ENCODE results near the gene MAN1C1.

MAN1C1 gene

DNA sequence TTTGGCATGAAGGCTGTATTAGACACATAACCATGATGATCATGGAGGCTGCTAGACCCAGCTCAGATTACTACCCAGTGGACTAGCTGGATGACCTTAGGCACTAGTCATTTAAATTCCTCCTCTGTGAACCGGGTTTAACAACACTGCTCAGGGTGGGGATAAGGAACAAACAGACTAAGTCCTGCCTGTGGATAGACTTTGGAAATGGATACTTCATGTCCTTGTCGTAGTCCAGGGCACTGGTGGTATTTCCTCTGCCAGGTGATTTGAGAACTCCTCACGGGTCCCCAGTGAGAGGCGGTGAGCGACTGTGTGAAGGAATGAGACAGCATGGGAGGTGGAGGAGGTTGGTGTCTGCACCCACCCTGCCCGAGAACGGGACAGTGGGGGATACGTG lies 110.5 kb downstream of the MAN1C1 start:
- no peak overlapping the region for H2AFZ ChIP-seq (ENCODE audit: low read depth)
- peaks cover 52% of the 10 kb centered on the region for H3K4me1 ChIP-seq (ENCODE audit: low read depth, poor library complexity, severe bottlenecking)
- TF ChIP-seq, protein P1, sequence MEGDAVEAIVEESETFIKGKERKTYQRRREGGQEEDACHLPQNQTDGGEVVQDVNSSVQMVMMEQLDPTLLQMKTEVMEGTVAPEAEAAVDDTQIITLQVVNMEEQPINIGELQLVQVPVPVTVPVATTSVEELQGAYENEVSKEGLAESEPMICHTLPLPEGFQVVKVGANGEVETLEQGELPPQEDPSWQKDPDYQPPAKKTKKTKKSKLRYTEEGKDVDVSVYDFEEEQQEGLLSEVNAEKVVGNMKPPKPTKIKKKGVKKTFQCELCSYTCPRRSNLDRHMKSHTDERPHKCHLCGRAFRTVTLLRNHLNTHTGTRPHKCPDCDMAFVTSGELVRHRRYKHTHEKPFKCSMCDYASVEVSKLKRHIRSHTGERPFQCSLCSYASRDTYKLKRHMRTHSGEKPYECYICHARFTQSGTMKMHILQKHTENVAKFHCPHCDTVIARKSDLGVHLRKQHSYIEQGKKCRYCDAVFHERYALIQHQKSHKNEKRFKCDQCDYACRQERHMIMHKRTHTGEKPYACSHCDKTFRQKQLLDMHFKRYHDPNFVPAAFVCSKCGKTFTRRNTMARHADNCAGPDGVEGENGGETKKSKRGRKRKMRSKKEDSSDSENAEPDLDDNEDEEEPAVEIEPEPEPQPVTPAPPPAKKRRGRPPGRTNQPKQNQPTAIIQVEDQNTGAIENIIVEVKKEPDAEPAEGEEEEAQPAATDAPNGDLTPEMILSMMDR (conservative IDR thresholded peaks at IDR 0.05; ENCODE audit: low read depth, low read length) = no peak
- H4K20me1 ChIP-seq (ENCODE audit: insufficient read depth) = no peaks in the 10 kb centered on the region
- no peak overlapping the region for H3K4me2 ChIP-seq
- H3K4me3 ChIP-seq (IDR thresholded peaks at IDR 0.05; ENCODE audit: insufficient read depth, low read depth, low read length) = no peak overlapping the region
- no peak overlapping the region for H3K9ac ChIP-seq
- H3K27ac ChIP-seq = no peak overlapping the region
- H3K36me3 ChIP-seq (ENCODE audit: insufficient read depth) = no peaks in the 10 kb centered on the region
- H3K79me2 ChIP-seq (ENCODE audit: insufficient read depth, low read depth) = no peaks in the 10 kb centered on the region; the same call in 1 of the 2 replicates
- H3K27me3 ChIP-seq (ENCODE audit: insufficient read depth, low read depth) = no peaks in the 10 kb centered on the region

DNA sequence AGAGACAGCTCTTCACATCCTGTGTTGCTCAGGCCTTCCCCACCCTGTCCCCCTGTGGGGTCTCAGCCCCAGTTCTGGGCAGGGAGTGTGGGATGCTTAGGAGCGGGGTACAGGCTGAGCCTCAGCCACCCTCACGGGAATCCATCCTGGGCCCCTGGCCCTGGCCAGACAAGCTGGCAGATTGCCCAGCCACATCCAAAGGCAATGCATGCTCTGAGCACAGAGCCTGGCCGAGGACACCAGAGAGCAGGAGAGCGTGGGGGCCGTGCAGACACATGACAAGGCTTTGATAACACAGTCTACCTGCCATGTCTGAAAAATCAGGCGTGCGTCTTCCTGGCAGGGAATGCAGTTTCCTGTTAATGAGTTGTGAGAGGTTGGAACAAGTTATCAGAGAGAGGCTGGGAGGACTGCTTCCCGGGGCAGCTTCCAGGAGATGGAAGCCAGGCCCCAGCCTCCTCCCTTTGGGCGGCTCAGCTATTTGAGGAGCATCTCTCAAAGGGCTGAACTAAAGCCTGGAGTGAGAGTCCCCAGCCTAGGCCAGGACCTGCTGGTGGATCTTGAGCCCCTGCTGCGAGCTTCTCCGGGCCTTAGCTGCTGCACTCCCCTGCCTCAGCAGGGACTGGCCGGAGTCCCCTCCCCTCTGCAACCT lies 111.2 kb downstream of the MAN1C1 start:
- Histone ChIP-seq H3K27me3 (ENCODE audit: insufficient read depth, low read depth) (no peaks in the 10 kb centered on the region), H3K4me3 (IDR thresholded peaks at IDR 0.05; ENCODE audit: insufficient read depth, low read depth, low read length) (no peak overlapping the region), H4K20me1 (ENCODE audit: insufficient read depth) (no peaks in the 10 kb centered on the region), H3K9ac (no peak overlapping the region), H3K36me3 (ENCODE audit: insufficient read depth) (no peaks in the 10 kb centered on the region), H3K4me2 (no peak overlapping the region), H3K79me2 (ENCODE audit: insufficient read depth, low read depth) (no peaks in the 10 kb centered on the region; the same call in 1 of the 2 replicates), H3K27ac (no peak overlapping the region), H2AFZ (ENCODE audit: low read depth) (no peak overlapping the region), H3K4me1 (ENCODE audit: low read depth, poor library complexity, severe bottlenecking) (peaks cover 59% of the 10 kb centered on the region)
- TF ChIP-seq, protein P1 (conservative IDR thresholded peaks at IDR 0.05; ENCODE audit: low read depth, low read length) = no peak

DNA sequence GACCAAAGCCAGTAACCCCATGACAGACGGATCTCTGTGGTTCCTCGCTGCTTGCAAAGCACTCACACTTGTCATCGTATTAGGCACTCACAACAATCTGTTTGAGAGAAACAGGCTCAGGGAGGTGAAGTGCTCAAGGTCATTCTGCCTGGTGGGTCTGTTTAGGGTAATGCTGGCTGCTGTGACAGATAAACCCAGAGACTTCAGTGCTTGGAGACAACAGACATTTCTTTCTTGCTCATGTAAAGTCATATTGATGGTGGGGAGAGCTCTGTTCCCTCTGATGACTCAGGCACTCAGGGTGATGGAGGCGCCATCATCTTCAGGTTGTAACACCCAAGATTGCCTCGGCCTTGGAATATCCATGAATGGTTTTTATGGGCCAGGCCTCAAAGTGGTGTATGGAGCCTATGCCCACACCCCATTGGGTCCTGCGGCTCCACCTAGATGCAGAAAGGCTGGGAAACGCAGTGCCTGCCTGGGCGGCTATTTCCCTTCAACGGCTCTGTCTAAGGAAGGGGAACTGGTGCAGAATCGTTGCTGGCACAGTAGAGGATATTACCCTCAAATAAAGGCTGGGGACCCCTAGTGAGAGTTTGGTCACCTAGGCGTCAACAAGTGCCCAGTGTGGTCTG lies 111.8 kb downstream of the MAN1C1 start:
- Histone ChIP-seq H3K4me2 (peak overlapping the region; percentile 61; the same call in 1 of the 2 replicates), H3K27ac (no peak overlapping the region), H3K36me3 (ENCODE audit: insufficient read depth) (no peaks in the 10 kb centered on the region), H2AFZ (ENCODE audit: low read depth) (no peak overlapping the region), H4K20me1 (ENCODE audit: insufficient read depth) (no peaks in the 10 kb centered on the region), H3K27me3 (ENCODE audit: insufficient read depth, low read depth) (no peaks in the 10 kb centered on the region), H3K9ac (no peak overlapping the region), H3K79me2 (ENCODE audit: insufficient read depth, low read depth) (no peaks in the 10 kb centered on the region; the same call in 1 of the 2 replicates), H3K4me1 (ENCODE audit: low read depth, poor library complexity, severe bottlenecking) (peaks cover 65% of the 10 kb centered on the region), H3K4me3 (IDR thresholded peaks at IDR 0.05; ENCODE audit: insufficient read depth, low read depth, low read length) (no peak overlapping the region)
- TF ChIP-seq, protein P1 (conservative IDR thresholded peaks at IDR 0.05; ENCODE audit: low read depth, low read length) = no peak

DNA sequence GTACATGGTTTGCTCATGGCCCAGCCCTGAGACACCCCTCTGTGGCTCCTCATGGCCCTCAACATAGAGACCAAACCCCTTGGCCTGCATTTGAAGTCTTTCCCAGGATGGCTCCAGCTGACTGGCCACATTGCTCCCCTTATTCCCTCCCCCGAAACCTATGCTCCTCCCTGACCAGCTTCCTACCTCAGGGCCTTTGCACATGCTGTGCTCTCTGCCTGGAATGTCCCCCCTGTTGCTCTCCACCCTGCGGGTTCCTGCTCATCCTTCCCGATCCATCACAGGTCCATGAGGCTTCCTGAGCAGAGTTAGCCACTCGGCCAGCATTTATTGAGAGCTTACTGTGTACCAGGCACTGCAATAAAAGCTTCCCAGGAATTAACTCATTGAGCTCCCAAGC lies 112.5 kb downstream of the MAN1C1 start:
- Histone ChIP-seq H3K9ac (no peak overlapping the region), H3K4me3 (IDR thresholded peaks at IDR 0.05; ENCODE audit: insufficient read depth, low read depth, low read length) (no peak overlapping the region), H4K20me1 (ENCODE audit: insufficient read depth) (no peaks in the 10 kb centered on the region), H3K4me1 (ENCODE audit: low read depth, poor library complexity, severe bottlenecking) (peaks cover 68% of the 10 kb centered on the region), H3K36me3 (ENCODE audit: insufficient read depth) (no peaks in the 10 kb centered on the region), H3K79me2 (ENCODE audit: insufficient read depth, low read depth) (no peaks in the 10 kb centered on the region; the same call in 1 of the 2 replicates), H3K27me3 (ENCODE audit: insufficient read depth, low read depth) (no peaks in the 10 kb centered on the region), H2AFZ (ENCODE audit: low read depth) (no peak overlapping the region), H3K27ac (peak overlapping the region; percentile 67; the same call in 1 of the 2 replicates), H3K4me2 (peak overlapping the region; percentile 61; the same call in 1 of the 2 replicates)
- TF ChIP-seq, protein P1 (conservative IDR thresholded peaks at IDR 0.05; ENCODE audit: low read depth, low read length) = no peak
